SH-SY5Y (cell line): Measurements from ENCODE around the gene KCNJ12.

ENCODE experiments used
- GATA2 ChIP-seq: IDR thresholded peaks from 2 replicates; pipeline ENCODE4 v1.6.1; 2011; ENCODE audit warnings: mild to moderate bottlenecking, low read depth, low read length
- GATA3 ChIP-seq: IDR thresholded peaks from 2 replicates; pipeline ENCODE4 v1.6.1; 2011; ENCODE audit warnings: low read depth, mild to moderate bottlenecking, low read length, moderate library complexity

DNA sequence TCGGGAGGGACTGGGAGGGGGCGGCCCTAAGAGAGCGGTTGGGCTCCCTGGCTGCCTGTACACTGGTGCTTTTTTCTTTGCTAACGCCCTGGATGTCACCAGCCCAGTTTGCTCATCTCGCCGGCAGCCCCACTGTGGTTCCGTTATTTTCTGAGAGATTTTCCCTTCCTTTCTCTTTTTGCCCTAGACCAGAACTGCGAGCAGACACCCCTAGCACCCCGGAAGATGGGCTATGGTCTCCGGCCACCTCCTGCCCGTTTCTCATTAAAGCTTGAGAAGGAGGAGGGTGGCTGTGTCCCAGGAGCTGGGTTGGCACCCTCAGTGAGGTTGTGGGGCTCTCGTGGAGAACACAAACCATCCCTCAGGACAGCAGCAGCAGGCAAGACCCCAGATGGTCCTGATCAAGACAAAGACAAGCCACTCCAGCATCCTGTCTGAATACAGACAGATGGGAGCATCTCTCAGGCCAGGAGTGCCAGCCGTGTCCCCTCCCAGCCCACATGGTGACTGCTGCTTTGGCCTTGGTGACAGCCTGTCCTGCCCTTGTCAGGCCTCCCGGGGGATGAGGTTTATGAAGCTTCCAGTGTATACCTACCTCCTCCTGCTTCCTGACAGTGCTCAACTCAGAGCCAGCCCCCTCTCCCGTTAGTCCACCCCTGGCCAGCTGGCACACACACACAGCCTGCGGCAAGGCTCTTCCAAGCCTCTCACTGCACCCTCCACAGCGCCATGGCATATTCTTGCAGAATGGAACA lies 77.2 kb downstream of the KCNJ12 start:
- TF ChIP-seq GATA2, result no peak
- no peak for TF ChIP-seq GATA3
